ENCODE results near the gene GRK1.

The GRK1 gene

DNA sequence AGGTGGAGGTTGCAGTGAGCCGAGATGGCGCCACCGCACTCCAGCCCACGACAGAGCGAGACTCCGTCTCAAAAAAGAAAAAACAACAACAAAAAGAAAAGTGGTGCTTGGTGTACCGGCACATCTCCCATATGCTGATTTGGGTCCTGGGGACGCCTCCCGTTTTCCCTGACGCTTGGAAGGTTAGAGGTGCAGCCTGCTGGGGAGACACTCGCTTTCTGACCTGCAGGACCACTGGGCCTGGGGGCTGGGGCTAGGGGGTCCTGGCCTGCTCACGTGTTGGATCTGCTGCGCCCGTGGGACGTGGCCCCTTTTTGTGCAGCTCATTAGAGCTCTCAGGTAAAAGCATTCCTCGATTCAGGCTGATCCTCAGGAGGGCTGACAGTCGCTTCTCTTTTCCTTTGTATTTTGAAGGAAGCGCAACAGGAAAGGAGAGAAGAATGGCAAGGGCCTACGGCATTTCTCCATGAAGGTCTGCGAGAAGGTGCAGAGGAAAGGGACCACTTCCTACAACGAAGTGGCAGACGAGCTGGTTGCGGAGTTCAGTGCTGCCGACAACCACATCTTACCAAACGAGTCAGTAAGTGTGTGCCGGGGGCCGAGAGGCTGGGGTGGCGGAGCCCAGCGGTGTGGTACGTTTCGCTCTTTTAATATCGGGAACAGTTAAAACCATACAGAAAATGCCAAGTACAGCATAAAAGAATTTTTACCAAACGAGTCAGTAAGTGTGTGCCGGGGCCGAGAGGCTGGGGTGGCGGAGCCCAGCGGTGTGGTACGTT is 34.1 kb upstream of the GRK1 start:
- no peak for DNase-seq (ENCODE audit: low read depth)

GRCh38 chr13:113633485-113633873 is 33.5 kb upstream of the GRK1 start:
- no peak for DNase-seq (ENCODE audit: low read depth)

GRCh38 chr13:113634279-113635047 is 32.6 kb upstream of the GRK1 start:
- no peak for DNase-seq (ENCODE audit: low read depth)

DNA sequence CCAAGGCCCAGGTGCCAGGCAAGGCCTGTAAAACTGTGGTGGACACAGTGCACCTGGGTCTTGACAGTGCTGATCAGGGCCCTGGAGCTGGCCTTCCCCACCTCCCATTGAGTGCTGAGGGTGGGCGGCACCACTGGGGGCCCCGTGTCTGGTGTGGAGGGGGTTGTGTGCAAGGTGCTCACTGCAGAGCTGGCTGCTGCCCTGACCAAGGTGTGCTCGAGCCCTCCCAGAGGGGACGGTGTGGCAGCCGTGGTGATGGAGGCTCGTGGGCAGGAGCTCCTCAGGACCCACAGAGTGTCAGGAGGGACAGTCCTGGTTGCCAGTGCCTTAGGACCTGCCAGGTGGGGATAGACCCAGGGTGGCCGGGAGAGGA is 32.0 kb upstream of the GRK1 start:
- no peak for DNase-seq (ENCODE audit: low read depth)

DNA sequence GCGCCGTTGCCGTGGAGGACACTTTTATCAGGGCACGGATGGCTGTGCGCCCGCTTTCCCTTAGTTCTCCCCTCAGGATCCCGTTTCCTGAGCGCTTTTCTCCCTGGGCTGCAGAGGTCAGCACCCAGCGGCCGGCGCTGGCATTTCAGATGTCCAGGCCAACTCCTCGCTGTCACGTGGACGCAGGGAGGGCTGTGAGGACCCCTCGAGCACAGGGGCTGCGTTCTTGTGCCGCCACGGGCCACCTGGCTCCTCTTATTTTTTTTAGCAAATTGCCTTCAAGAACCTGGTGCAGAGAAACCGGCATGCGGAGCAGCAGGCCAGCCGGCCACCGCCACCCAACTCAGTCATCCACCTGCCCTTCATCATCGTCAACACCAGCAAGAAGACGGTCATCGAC is 31.3 kb upstream of the GRK1 start:
- no peak for DNase-seq (ENCODE audit: low read depth)

DNA sequence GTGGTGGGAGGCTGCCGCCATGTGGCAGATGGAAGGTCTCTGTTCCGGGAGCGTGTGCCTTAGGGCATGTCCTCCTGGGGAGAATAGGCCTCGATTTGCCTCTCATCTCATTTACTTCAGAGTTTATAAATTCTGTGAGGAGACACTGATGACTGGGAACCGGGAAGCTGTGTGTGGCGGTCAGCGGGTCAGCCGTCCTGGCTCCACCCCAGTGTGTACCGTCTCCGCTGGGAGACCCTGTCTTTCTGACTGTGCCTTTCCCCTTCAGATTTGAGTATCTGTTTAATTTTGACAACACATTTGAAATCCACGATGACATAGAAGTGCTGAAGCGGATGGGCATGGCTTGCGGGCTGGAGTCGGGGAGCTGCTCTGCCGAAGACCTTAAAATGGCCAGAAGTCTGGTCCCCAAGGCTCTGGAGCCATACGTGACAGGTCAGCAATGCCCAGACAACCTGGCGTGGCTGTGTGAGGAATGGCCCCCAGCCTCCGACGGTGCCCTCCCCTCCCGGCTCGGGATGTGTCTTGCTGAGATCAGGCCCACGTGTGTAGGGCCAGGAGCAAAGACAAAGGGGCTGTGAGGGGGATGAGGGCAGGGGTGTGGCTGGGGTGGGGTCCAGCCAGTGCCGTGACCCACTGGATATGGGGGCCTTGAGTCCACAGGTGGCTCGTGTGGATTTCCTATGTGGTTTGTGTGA is 30.6 kb upstream of the GRK1 start:
- DNase-seq (ENCODE audit: low read depth): no peak

DNA sequence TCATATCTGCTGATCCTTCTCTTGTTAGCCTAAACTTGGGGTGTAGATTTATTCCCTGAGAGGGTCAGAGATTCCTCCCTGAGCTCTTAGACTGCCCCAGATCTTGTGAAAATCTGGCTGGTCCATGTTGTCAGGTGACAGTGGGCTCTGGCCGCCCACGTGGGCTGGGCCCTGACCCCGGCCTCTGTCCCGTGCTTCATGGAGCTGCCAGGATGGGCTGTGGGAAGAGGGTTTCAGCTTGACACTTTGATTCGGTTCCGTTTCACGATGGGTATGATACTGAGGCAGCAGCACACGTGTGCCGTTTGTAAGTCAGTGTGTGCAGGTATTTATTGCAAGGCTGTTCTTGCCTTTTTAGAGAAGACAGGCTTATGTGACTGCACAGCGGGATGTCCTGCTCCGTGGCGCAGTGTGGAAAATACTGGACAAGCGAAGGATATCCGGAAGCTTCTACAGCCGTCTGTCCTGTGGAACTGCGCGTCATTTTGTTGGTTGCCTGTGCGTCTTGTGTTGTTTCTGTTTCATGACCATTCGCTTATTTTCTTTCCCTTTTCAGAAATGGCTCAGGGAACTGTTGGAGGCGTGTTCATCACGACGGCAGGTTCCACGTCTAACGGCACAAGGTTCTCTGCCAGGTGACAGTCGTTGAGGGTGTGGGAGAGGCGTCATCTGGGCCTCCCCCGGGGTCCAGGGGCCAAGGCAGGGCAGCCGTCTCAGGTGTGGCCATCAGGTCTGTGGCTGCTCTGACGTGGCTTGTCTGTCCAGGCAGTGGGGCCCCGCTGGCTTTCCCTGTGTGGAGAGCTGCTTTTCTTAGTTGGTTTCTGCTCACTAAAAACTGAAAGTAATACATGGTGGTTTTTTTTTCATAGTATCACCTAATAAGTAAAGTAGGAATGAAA is 29.5 kb upstream of the GRK1 start:
- DNase-seq (ENCODE audit: low read depth): no peak

GRCh38 chr13:113638173-113638746 is 28.8 kb upstream of the GRK1 start:
- no peak for DNase-seq (ENCODE audit: low read depth)

- DNase-seq (ENCODE audit: low read depth): no peak
Measured at GRCh38 chr13:113638806-113639205, 28.2 kb upstream of the GRK1 start.

- DNase-seq (ENCODE audit: low read depth): no peak
Measured at GRCh38 chr13:113639616-113640262, 27.3 kb upstream of the GRK1 start.

GRCh38 chr13:113641426-113641825 is 25.6 kb upstream of the GRK1 start:
- DNase-seq (ENCODE audit: low read depth): no peak

DNA sequence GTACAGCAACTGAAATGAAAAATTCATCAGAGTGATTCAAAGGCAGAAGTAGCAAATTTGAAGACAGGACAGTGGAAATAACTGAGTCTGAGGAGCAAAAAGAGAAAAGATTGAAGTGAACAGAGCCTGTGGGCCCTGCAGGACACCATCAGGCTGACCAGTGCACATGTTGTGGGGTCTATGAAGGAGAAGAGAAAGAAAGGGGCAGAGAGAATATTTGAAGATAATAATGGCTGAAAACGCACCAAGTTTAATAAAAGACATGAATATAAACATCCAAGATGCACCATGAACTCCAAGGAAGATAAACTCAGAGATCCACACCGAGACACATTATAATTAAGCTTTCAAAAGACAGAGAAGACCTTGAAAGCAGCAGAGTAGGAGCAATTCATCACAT is 24.5 kb upstream of the GRK1 start:
- DNase-seq (ENCODE audit: low read depth): no peak

DNA sequence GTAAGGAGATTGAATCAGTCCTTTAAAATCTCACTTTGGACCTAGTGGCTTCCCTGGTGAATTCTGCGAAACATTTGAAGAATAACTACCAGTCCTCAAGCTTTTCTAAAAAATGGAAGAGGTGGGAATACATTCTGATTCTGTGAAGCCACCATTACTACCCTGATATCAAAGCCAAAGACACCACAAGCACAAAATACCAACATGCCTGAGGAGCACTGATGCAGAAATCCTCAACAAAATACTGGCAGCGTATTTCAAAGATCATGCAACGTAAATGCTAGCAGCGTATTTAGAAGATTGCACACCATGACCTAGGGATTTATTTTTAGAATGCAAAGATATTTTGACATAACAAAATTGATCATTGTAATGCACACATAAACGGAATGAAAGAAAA is 23.4 kb upstream of the GRK1 start:
- no peak for DNase-seq (ENCODE audit: low read depth)

GRCh38 chr13:113644800-113645199 is 22.2 kb upstream of the GRK1 start:
- DNase-seq (ENCODE audit: low read depth): no peak

DNA sequence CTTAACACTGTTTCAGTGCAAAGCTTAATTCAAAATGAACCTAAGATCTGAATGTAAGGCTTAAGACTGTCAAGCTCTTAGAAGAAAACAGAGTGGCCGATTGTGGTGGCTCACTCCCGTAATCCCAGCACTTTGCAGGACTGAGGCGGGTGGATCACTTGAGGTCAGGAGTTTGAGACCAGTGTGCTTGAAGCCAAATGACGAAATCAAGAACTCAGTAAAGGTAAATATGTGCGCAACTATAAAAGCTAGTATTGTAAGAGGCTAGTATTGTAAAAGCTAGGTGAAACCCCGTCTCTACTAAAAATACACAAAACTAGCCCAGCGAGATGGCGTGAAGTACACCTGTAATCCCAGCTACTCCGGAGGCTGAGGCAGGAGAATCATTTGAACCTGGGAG is 21.7 kb upstream of the GRK1 start:
- no peak for DNase-seq (ENCODE audit: low read depth)

GRCh38 chr13:113646376-113646775 is 20.6 kb upstream of the GRK1 start:
- no peak for DNase-seq (ENCODE audit: low read depth)

DNA sequence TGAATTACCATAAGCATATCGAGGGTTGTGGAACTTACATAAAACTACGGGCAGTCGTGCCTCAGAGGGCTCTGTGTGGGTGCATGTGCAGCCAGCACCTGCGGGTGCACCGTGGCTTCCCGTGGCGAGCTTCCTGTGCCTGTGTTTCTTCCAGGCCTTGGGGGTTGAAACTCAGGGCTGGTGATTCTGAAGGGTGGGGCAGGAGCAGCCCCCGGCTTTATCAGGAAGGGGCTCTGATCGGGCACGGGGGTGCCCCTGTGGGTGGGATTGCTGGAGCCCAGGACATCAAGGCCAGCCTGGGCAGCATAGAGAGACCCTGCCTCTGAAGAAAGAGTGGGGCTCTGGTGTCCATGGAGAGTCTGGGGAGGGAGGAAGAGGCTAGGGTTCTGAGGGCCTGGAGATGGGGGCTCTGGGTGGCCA is 20.1 kb upstream of the GRK1 start:
- no peak for DNase-seq (ENCODE audit: low read depth)

- DNase-seq (ENCODE audit: low read depth): no peak
Measured at GRCh38 chr13:113647351-113648215, 19.4 kb upstream of the GRK1 start.

DNA sequence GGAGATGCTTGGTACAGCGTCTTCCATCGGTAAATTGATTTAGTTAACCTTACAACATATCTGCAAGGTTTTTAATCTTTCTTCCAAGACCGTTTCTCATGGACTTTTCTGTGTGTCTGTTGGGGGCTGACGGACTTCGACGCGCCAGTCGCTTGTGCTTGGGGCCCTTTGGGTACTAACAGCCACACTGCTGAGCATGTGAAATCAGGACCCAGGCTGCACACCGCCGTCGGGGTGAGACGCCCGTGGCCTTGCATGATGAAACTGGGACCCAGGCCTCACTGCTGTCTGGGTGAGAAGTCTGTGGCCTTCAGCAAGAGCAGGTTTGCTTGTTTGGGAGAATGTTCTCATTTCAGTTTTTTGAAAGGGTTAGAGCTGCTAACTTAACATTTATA is 18.8 kb upstream of the GRK1 start:
- no peak for DNase-seq (ENCODE audit: low read depth)

DNA sequence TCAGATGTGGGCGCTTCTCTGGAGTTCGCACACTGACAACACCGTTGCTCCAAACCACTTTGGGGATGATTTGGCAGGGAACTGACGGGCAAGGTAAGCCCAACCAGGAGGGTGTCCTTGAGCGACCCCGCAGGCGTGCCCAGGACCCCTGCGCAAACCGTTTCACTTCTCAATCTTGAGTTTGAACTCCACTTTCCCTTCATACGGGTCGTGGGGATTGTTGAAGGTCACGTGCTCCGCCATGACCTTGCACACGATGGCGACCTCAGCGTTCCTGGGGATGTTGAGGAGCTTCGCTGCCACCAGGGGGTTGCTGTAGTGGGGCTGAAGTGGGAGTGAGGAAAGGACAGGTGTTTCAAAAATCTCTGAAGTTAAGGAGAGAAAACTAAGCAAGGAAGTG is 17.8 kb upstream of the GRK1 start:
- DNase-seq (ENCODE audit: low read depth): no peak
